ENCODE data around the gene NKG7. TPM values are rescaled to one million over a fixed set of nuclear protein-coding genes. Genes with fewer than 3 reads are reported as not detected.

Gene NKG7
- total and polyA plus RNA-seq, 8 donors = 0.56 to 2.1 (median 1.0) TPM; not detected in 2

GRCh38 chr19:51337861-51338562 is 34.4 kb downstream of the NKG7 start:
- WGBS, 2 donors = 68 to 77% methylated on average over 19 of the region's 19 CpGs
- ATAC-seq (no peak), DNase-seq (no peak), FAIRE-seq (no peak)
- no peak overlapping the region for H3K4me3 ChIP-seq
- intact Hi-C loops (cut with DNase I) = loop anchor here in 1 of 3 donors (10.0 kb wide), 1 partner anchor 87 kb away; no protein-coding TSS in a partner anchor
- no peaks in the 10 kb centered on the region for H3K36me3 ChIP-seq
- H3K9me3 ChIP-seq = no peaks in the 10 kb centered on the region
- TF ChIP-seq, protein P1, sequence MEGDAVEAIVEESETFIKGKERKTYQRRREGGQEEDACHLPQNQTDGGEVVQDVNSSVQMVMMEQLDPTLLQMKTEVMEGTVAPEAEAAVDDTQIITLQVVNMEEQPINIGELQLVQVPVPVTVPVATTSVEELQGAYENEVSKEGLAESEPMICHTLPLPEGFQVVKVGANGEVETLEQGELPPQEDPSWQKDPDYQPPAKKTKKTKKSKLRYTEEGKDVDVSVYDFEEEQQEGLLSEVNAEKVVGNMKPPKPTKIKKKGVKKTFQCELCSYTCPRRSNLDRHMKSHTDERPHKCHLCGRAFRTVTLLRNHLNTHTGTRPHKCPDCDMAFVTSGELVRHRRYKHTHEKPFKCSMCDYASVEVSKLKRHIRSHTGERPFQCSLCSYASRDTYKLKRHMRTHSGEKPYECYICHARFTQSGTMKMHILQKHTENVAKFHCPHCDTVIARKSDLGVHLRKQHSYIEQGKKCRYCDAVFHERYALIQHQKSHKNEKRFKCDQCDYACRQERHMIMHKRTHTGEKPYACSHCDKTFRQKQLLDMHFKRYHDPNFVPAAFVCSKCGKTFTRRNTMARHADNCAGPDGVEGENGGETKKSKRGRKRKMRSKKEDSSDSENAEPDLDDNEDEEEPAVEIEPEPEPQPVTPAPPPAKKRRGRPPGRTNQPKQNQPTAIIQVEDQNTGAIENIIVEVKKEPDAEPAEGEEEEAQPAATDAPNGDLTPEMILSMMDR (IDR thresholded peaks at IDR 0.05) = no peak
- H3K4me1 ChIP-seq = peaks cover 0 to 5% (median 5%) of the 10 kb centered on the region in 3 donors
- no peaks in the 10 kb centered on the region for H3K27me3 ChIP-seq
- no peak overlapping the region for H3K27ac ChIP-seq

DNA sequence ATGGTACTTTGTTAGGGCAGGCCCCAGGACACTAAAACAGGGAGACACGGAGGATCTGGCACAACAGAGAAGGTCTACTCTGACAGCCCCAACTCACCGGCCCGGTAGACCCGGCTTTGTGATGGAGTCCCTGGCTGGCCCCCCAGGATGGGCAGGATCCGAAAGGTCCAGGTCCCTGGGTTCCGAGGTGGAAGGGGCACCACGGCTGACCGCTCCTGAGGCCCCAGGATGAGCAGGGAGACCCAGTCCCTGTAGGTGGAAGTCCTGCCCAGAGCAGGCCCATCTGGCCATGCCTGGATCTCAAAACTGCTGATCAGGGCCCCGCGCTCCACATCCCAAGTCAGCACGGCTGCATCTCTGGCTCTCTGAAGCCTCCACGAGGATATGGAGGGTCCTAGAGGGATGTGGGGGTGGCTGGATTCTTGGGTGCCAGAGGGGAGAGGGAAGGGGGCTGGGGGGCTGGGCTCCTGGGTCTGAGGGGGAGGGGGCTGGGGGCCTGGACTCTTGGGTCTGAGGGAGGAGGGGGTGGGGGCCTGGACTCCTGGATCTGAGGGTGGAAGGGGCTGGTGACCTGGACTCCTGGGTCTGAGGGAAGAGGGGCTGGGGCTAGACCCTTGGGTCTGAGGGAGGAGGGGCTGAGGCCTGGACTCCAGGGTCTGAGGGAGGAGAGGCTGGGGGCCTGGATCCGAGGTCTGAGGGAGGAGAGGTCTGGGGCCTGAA is 35.2 kb downstream of the NKG7 start:
- Histone ChIP-seq H3K9me3 (no peaks in the 10 kb centered on the region), H3K4me3 (no peak overlapping the region), H3K4me1 (peaks cover 0 to 5% (median 5%) of the 10 kb centered on the region in 3 donors), H3K36me3 (no peaks in the 10 kb centered on the region), H3K27ac (no peak overlapping the region), H3K27me3 (no peaks in the 10 kb centered on the region)
- 74 to 76% methylated on average over 13 of the region's 13 CpGs for WGBS, 2 donors
- intact Hi-C loops (cut with DNase I) = loop anchor here in 1 of 3 donors (10.0 kb wide), 1 partner anchor 88 kb away; no protein-coding TSS in a partner anchor
- TF ChIP-seq, protein P1 (IDR thresholded peaks at IDR 0.05) = no peak
- FAIRE-seq = no peak
- peak in 1 of 6 donors; percentile 76 for DNase-seq
- ATAC-seq = no peak

GRCh38 chr19:51333836-51334460 is 38.5 kb downstream of the NKG7 start:
- Histone ChIP-seq H3K9me3 (no peaks in the 10 kb centered on the region), H3K36me3 (no peaks in the 10 kb centered on the region), H3K4me3 (no peak overlapping the region), H3K4me1 (no peaks in the 10 kb centered on the region), H3K27ac (no peak overlapping the region), H3K27me3 (no peaks in the 10 kb centered on the region)
- FAIRE-seq (no peak), ATAC-seq (no peak), DNase-seq (no peak)
- 74 to 83% methylated on average over 13 of the region's 13 CpGs for WGBS, 2 donors
- TF ChIP-seq, protein P1 (IDR thresholded peaks at IDR 0.05) = no peak
- intact Hi-C loops (cut with DNase I) = loop anchor here in 1 of 3 donors (10.0 kb wide), 1 partner anchor 91 kb away; no protein-coding TSS in a partner anchor

DNA sequence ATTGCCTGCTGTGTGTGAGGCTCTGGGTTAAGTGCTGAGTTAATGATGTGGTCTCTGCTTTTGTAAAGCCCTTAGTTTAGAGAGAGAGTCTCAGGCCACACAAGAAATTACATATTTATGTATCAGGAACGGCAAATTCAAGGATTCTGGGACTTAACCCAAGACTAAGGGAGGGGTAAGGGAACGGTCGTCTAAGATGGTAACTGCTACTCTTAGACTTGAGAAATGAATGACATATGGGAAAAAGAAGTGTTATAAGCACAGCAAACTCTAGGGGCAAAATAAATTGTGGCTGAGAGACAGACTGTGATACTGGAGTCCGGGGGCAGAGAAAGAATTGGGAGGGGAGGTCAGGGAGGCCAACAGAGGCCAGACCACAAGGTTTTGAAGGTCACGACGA is 40.7 kb downstream of the NKG7 start:
- DNase-seq (no peak), ATAC-seq (no peak), FAIRE-seq (no peak)
- Histone ChIP-seq H3K4me1 (peaks cover 0 to 4% (median 0%) of the 10 kb centered on the region in 3 donors), H3K4me3 (no peak overlapping the region), H3K27me3 (peaks cover 0 to 13% (median 3%) of the 10 kb centered on the region in 4 donors), H3K36me3 (no peaks in the 10 kb centered on the region), H3K27ac (no peak overlapping the region), H3K9me3 (no peaks in the 10 kb centered on the region)
- TF ChIP-seq, protein P1 (IDR thresholded peaks at IDR 0.05) = no peak
- 68 to 77% methylated on average over 6 of the region's 6 CpGs for WGBS, 2 donors
- intact Hi-C loops (cut with DNase I) = loop anchor here in 1 of 3 donors (10.0 kb wide), 1 partner anchor 93 kb away; no protein-coding TSS in a partner anchor
